ENCODE data around the gene RAPGEF5.

DNA sequence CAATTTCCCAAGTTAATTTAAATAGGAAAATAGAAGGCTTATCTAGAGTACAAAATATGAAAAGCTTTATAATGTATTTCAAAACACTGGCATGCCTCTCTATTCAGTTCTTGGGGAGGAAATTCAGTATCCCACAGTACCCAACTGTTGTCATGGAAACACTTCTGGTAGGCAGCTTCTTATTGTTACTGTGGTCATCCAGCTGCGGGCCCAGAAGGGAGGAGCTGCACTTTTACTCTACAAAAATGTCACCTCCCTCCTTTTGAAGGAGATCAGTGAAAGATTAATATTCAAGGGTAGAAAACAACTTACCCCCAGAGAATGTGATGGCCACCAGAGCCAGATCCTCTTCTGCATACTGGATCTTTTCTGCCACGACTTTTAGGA is 202.8 kb downstream of the RAPGEF5 start:
- TF ChIP-seq, protein P1, sequence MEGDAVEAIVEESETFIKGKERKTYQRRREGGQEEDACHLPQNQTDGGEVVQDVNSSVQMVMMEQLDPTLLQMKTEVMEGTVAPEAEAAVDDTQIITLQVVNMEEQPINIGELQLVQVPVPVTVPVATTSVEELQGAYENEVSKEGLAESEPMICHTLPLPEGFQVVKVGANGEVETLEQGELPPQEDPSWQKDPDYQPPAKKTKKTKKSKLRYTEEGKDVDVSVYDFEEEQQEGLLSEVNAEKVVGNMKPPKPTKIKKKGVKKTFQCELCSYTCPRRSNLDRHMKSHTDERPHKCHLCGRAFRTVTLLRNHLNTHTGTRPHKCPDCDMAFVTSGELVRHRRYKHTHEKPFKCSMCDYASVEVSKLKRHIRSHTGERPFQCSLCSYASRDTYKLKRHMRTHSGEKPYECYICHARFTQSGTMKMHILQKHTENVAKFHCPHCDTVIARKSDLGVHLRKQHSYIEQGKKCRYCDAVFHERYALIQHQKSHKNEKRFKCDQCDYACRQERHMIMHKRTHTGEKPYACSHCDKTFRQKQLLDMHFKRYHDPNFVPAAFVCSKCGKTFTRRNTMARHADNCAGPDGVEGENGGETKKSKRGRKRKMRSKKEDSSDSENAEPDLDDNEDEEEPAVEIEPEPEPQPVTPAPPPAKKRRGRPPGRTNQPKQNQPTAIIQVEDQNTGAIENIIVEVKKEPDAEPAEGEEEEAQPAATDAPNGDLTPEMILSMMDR (conservative IDR thresholded peaks at IDR 0.05), result no peak
- TF ChIP-seq EZH2 (IDR thresholded peaks at IDR 0.05; ENCODE audit: low read depth), result no peak
